Adrenal gland (tissue), 12 donors: ENCODE results near the gene SSH2. TPM values are rescaled to one million over a fixed set of nuclear protein-coding genes. Genes with fewer than 3 reads are reported as not detected.

Source experiments
- DNase-seq, 7 donors: peaks; one replicate each; pipeline ENCODE4 v3.0.0-alpha.2; 2019 to 2020
- H3K27ac ChIP-seq, 5 donors: fragments of 200-600 bp; sonication (generic) in 4 of 5; 1 replicate in 3 of 5; 2 replicates in 2 of 5; pipeline versions ENCODE4 v1.5.1 to v1.8.0; 2016 to 2020; ENCODE audit warnings: mild to moderate bottlenecking in 1 of 5
- H3K27me3 ChIP-seq: fragments of 200-600 bp; 2 replicates; pipeline ENCODE4 v1.8.0; 2021
- H3K36me3 ChIP-seq, 2 donors: fragments of 200-600 bp; replicated peaks in 1 of 2; 1 replicate in 1 of 2; 2 replicates in 1 of 2; pipeline versions ENCODE4 v1.5.1 to v1.8.0; 2018 to 2022
- H3K4me1 ChIP-seq, 2 donors: fragments of 200-600 bp; replicated peaks in 1 of 2; 1 replicate in 1 of 2; 2 replicates in 1 of 2; pipeline versions ENCODE4 v1.5.1 to v1.8.0; 2018 to 2021
- H3K4me3 ChIP-seq, 4 donors: fragments of 200-600 bp; sonication (generic) in 3 of 4; one replicate each; pipeline ENCODE4 v1.5.1; 2016 to 2018
- H3K9me3 ChIP-seq, 3 donors: fragments of 200-600 bp; sonication (generic) in 1 of 3; replicated peaks in 1 of 3; 1 replicate in 2 of 3; 2 replicates in 1 of 3; pipeline versions ENCODE4 v1.5.1 to v1.8.0; 2016 to 2021
- CTCF ChIP-seq, 6 experiments: fragments of 450-650 bp in 4 of 6; fragments of 200-600 bp in 2 of 6; sonication (generic) in 1 of 6; IDR thresholded peaks; 1 replicate in 5 of 6; 2 replicates in 1 of 6; pipeline versions ENCODE4 v1.5.1 to v1.8.0; 2016 to 2021; ENCODE audit warnings: antibody characterized with exemption in 6 of 6, mild to moderate bottlenecking in 2 of 6, moderate library complexity in 1 of 6
- POLR2A ChIP-seq, 2 donors: fragments of 450-650 bp; IDR thresholded peaks; one replicate each; pipeline ENCODE4 v1.6.1; 2017; ENCODE audit warnings: antibody characterized with exemption in 2 of 2, mild to moderate bottlenecking in 2 of 2, moderate library complexity in 1 of 2
- WGBS, 4 donors: extraction: QIAGEN DNeasy Blood & Tissue Kit in 2 of 4; methylation state at CpG; one replicate each; pipeline versions ENCODE4 v1.1.5 to v1.1.7; 2013 to 2017; 5-methylcytosine and 5-hydroxymethylcytosine counted together
- intact Hi-C, 2 donors: fragments of 100-400 bp; cut with DNase I; formaldehyde crosslinking; loops; one replicate each; pipeline versions ENCODE4 v1.14.1 to v1.15.0; 2022 to 2023
- polyA plus RNA-seq, 3 donors: library from polyadenylated mRNA; stranded (reverse); fragments of 200-250 nt in 2 of 3; fragments of 350-450 nt in 1 of 3; fragmentation: Illumina TruSeq in 1 of 3; extraction: RNeasy Lipid Tissue Mini Kit (QIAGEN cat#74804) in 1 of 3; gene quantifications; one replicate each; pipeline ENCODE4 v1.2.3, GENCODE V29; 2013 to 2014
- total RNA-seq, 9 donors: library from RNA; depleted of rRNA in 4 of 9; stranded (reverse); fragments of >200 nt in 4 of 9; fragments of 120-200 nt in 1 of 9; fragmentation: NEBNext Ultra II Directional in 1 of 9; extraction: Animal tissue kit (Norgen Biotek cat#: 25700) in 1 of 9; gene quantifications; one replicate each; pipeline versions ENCODE4 v1.1.0 to v1.2.4, GENCODE V29; 2013 to 2023
- donor health status: healthy with polysubstance abuse.
- donor health status: Bipolar disorder and iron deficiency.
- donor health status: DM: yes; HTN: yes; CAD: no.
- donor health status: DM: no; HTN: no; CAD: no.
- donor health status: DM: no; HTN: no; CAD: no.
- donor health status: DM: yes; HTN: yes; CAD: no.

The SSH2 gene
- total and polyA plus RNA-seq, 12 donors = 7.6 to 35.8 (median 20.8) TPM

GRCh38 chr17:29699283-29699682 lies 230.7 kb downstream of the SSH2 start:
- peaks cover 0 to 13% of the 10 kb centered on the region in 2 donors for H3K4me1 ChIP-seq
- 81 to 91% (median 89%) methylated on average over 2 of the region's 2 CpGs for WGBS, 4 donors
- intact Hi-C loops = no loop called here
- H3K4me3 ChIP-seq = no peak overlapping the region
- H3K27ac ChIP-seq = peak overlapping the region in 1 of 5 donors; percentile 3
- H3K9me3 ChIP-seq = no peaks in the 10 kb centered on the region
- no peak for DNase-seq
- no peaks in the 10 kb centered on the region for H3K27me3 ChIP-seq
- H3K36me3 ChIP-seq = peaks cover 0 to 15% of the 10 kb centered on the region in 2 donors
- TF ChIP-seq POLR2A (IDR thresholded peaks at IDR 0.05) = no peak
- no peak for TF ChIP-seq CTCF (IDR thresholded peaks at IDR 0.05)

- intact Hi-C loops = no loop called here
- Histone ChIP-seq H3K27me3 (no peaks in the 10 kb centered on the region), H3K9me3 (no peaks in the 10 kb centered on the region), H3K4me3 (no peak overlapping the region), H3K27ac (no peak overlapping the region), H3K36me3 (peaks cover 0 to 15% of the 10 kb centered on the region in 2 donors), H3K4me1 (peaks cover 0 to 13% of the 10 kb centered on the region in 2 donors)
- TF ChIP-seq POLR2A (IDR thresholded peaks at IDR 0.05) = no peak
- no peak for TF ChIP-seq CTCF (IDR thresholded peaks at IDR 0.05)
- 75 to 100% (median 86%) methylated on average over 1 of the region's 1 CpG for WGBS, 4 donors
- DNase-seq = no peak
These were observed 231.2 kb downstream of the SSH2 start for GRCh38 chr17:29698837-29699236.

GRCh38 chr17:29698019-29698777 lies 231.8 kb downstream of the SSH2 start:
- no peaks in the 10 kb centered on the region for H3K9me3 ChIP-seq
- H3K27ac ChIP-seq = no peak overlapping the region
- H3K4me1 ChIP-seq = peaks cover 0 to 13% of the 10 kb centered on the region in 2 donors
- peaks cover 0 to 15% of the 10 kb centered on the region in 2 donors for H3K36me3 ChIP-seq
- TF ChIP-seq POLR2A (IDR thresholded peaks at IDR 0.05) (no peak), CTCF (IDR thresholded peaks at IDR 0.05) (no peak)
- no peaks in the 10 kb centered on the region for H3K27me3 ChIP-seq
- WGBS, 4 donors = 95 to 97% (median 96%) methylated on average over 6 of the region's 6 CpGs
- no peak for DNase-seq
- intact Hi-C loops = no loop called here
- no peak overlapping the region for H3K4me3 ChIP-seq

GRCh38 chr17:29697371-29697770 lies 232.7 kb downstream of the SSH2 start:
- Histone ChIP-seq H3K4me1 (peaks cover 0 to 15% of the 10 kb centered on the region in 2 donors), H3K9me3 (no peaks in the 10 kb centered on the region), H3K4me3 (no peak overlapping the region), H3K27me3 (no peaks in the 10 kb centered on the region), H3K27ac (no peak overlapping the region), H3K36me3 (peaks cover 0 to 12% of the 10 kb centered on the region in 2 donors)
- WGBS, 4 donors = 83 to 90% (median 87%) methylated on average over 3 of the region's 3 CpGs
- DNase-seq = no peak
- no peak for TF ChIP-seq CTCF (IDR thresholded peaks at IDR 0.05)
- TF ChIP-seq POLR2A (IDR thresholded peaks at IDR 0.05) = no peak
- intact Hi-C loops = no loop called here
